ENCODE data around the gene PSAT1. TPM values are rescaled to one million over a fixed set of nuclear protein-coding genes. Genes with fewer than 3 reads are reported as not detected.
A peak's percentile ranks its signal among the peaks of the same experiment; 100 is the strongest.

The PSAT1 gene
- total and polyA plus RNA-seq, 2 of the 8 experiments (the other 6 are each of a cell fraction or from before 2014, with no cell fraction given), result 204 to 341 TPM

DNA sequence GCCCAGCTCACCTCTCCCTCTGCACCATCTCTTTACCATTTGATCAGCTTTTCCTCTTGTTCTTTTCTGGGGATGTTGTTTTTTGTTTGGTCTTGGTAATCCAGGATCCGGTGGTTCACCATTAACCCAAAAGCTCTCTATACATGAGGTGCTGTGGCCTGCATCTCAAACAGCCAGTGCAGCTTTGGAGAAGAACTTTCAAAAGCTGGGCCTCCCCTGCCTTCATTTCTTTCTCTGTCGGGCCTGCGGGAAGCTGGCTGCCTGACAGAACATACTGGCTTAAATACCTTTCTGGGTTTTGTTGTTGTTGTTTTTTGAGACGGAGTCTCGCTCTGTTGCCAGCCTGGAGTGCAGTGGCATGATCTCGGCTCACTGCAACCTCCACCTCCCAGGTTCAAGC lies 12.1 kb downstream of the PSAT1 start (continued):
- TF ChIP-seq CHD7 (IDR thresholded peaks at IDR 0.05; ENCODE audit: insufficient replicate concordance, low read length), result no peak
- no peak for TF ChIP-seq SRF (IDR thresholded peaks at IDR 0.05; ENCODE audit: low read depth, low read length)
- peak; percentile 30 to 34; a peak in 1 of 3 replicates for TF ChIP-seq POLR2A (IDR thresholded peaks at IDR 0.05; ENCODE audit: control extremely low read depth in 1 of 2, low read depth in 2 of 2, low read length in 2 of 2)
- TF ChIP-seq CTBP2 (IDR thresholded peaks at IDR 0.05; ENCODE audit: borderline replicate concordance, insufficient read depth, insufficient read length, low read length), result no peak
- no peak for TF ChIP-seq YY1 (IDR thresholded peaks at IDR 0.05; ENCODE audit: low read depth, low read length)
- TF ChIP-seq ASH2L (IDR thresholded peaks at IDR 0.05; ENCODE audit: low read length), result no peak

All from H1 (cell line).